GM19372 (cell line): Measurements from ENCODE around the gene SPATC1L.

ENCODE experiments used
- ATAC-seq: cut with Tn5 transposase; IDR thresholded peaks from one replicate; pipeline ENCODE4 v1.9.1; 2021; ENCODE audit warnings: mild to moderate bottlenecking, low read depth, moderate library complexity; ENCODE audit not compliant: unreplicated experiment

SPATC1L gene

DNA sequence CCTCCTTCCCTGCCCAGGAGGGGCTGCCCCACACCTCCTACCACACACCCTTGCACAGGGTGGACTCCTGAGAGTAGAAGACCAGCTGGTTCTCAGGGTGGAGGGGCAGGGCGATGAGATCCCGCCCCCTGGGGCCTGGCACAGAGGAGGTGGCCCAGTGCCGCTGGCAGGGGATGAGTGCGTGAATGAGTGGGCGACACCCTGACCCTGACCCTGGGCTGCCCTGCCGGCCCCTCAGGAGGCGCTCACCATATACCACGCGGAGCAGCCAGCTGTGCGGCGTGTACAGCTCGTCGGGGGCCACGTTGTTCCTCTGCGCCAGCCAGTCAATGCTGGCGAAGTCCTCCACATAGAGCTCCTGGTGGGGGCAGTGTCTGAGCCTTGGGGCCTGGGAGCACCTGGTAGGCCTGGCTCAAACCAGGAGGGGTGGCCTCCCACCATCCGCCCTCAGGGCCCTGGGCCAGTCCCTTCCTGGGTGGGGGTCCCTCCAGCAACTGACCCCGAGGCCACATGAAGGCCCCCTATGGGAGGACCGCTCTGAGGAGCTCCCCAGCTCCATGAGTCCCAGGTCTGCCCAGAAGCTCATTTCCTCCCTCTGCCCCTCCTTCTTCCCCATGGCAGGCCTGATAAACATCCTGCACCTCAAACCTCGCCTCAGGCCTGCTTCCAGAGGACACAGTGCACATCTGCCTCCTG is 31.3 kb upstream of the SPATC1L start:
- ATAC-seq: no peak

DNA sequence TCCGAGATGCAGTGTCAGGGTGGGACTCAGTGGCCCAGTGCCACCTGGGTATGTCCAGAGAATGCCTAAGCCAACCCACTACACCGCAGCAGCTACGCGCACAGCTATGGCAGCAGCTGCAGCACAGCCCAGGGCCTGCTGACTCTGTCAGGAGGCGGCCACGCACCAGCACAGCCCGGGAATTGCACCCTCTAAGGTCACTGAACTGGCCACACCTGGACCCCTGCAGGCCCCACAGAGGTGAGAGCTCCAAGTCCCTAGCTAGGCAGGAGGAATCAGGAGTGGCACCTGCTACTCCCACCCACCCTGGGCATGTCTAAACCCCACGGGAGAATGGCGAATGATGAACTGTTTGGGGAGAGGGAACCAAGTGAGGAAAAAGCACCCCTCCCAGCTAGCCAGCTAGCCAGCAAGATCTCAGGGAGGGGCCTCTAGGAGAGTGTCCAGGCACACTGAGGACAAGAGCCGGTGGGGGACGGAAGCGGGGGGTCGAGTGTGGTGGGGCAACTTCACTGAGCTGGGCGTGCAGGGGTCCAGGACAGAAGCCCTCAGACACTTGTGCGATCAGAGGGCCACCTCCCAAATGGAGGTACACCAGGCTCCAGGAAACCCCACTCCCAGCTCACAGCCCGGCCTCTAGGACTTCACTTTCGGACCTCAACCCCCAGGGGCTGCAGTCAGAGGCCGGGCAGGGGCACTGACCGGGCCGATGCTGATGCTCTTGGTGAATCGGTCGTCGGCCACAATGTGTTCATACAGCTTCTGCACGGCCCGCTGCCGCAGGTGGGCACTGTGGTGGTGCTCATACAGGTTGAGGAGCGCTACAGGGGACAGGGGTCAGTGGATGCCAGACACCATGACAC is 30.4 kb upstream of the SPATC1L start:
- no peak for ATAC-seq

DNA sequence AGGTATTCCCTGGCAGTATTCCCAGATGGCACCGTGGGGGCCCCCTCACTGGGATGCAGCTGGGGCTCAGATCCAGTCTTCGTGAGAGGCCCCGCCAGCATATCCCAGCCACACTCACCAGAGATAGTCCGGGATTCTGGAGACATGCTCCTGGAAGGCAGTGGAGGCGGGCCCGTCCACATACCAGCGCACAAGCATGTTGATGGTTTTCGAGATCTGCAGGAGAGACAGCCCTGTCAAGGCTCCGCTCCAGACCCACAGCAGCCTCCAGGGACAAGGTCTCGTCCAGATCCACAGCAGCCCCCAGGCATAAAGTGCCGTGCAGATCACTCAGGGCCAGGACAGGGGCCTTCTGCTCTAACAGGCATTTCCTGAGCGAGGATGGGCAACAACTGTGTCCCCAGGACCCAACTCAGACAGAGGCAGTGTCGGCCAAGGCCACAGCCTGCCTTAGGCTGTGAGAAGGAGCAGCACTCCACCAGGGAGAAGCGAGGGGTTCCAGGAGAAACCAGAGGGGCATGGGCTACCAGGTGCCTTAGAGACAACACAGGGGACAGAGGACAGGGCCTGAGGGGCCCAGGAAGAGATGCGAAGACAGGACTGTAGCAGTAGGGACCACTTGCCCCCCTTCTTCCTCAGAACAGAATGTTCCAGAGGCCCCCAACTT is 29.5 kb upstream of the SPATC1L start:
- no peak for ATAC-seq

DNA sequence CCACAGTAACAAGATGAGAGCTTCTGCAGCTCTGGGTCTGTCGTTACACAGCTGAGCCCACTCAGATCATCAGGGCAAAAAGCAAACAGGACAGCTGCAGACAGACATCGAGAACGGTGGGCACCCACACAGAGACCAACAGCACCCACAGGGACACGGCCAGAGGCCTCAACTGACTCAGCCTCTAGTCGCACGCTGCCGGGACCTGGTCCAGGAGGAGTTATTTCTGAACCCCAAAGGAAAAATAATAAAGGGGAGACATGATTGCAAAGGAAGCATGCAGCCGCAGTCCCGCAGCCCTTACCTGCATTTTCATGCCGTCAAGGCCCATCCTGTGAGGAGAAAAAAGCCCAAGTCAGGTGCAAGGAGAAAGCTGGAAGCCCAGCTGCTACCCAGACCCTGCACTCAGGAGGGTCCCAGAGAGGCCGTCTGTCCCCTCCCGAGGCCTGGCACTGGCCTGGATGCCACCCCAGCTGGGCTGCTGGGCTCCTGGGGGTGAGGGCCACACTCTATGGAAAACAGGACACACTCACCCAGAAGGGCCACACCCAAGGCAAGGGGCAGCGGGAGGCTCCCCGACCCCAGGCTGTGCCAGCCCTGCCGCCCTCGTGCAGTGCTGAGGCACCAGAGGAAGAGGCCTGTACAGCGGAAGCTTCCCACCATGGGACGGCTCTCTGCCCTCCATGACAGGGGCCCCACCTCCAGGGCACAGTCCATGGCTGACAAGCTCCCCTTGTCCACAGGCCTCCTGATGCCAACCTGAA is 28.6 kb upstream of the SPATC1L start:
- ATAC-seq: no peak

DNA sequence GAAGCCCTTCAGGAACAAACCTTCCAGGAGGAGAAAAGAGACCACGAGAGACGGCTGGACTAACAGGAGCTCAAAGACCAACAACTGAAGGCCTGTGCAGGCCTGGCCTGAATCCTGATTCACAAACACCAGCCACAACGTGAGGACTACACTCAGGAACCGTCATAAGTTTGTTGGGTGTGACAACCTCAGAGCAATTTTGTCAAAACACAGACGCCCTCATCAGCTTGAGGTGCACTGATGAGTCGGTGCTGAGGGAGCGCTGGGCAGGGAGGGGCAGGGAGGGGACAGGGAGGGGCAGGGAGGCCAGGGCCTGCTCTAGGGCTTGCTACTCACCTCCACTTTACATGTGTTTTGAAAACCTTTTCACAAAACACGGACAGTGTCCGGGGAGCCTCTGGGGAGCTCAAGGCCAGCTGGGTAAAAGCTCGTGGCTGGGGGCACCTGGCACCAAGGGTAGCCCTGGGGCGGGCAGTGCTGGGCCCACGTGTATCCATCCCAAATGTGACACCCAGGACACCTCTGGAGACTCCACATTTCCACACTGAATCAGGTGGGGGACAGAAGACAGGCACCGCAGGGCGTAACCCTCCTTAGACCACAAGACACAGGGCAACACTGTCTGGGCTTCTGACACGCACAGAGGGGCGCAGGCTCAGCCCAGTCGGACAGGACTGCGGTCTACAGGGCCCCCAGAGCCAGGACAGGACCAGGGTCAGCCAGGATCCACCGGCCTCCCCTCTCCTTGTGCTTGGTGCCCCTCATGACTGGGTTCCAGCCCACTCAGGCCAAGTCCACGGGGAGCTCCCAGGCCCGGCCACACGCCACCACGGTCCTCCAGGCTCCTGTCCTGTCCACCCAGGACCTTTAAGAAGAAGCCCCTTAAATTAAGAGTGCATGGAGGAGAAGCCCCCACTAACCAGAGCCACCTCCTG is 27.8 kb upstream of the SPATC1L start:
- ATAC-seq: no peak

DNA sequence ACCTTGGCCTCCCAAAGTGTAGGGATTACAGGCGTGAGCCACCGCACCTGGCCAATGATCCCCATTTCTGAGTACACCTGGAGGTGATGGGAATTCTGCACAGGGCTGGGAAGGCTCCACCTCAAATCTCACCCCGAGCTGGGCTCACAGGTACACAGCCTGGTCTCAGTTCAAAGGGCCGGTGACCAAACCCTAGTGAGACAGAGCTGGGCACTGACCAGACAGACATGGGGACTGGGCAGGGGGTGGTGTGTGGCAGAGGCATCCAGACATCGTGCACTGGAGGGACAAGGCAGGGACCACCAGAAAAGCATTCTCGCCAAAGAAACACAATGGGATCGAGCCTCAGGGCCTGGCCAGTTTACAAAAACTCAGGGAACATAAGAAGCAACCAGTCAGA is 27.1 kb upstream of the SPATC1L start:
- ATAC-seq: no peak

DNA sequence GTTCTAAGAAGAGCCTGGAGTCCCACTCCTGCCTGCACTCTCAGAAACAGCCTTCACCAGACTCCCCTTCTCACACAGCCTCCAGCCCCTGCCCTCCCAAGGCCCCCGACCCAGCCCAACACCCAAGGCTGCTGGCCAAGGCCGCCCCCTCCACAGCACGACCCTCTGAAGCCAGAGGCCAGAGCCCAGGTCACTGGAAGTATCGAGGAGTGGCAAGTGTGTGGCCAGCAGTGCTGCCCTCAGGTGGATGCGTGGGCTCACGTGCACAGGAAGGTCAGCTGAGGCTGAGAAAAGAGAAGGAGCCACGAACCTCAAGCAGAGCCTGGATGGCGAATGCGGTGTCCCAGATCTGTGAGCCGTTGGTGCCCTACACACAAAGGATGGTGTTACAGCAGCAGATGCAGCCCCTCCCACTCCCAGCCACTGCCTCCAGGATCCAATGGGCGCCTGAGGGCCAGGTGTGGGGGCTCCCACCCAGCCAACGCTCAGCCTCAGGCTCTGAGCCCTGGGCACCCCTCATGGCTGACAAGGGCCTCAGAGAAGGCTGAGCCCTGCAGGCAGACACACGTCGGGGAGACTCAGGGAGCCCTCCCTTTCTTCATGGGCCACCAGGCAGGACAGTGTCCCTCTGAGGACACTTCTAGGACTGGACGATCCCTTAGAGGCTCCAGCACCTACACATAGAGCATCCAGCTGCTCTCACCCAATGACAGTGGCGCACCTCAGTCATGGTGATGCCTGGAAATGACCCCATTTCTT is 26.3 kb upstream of the SPATC1L start:
- ATAC-seq: no peak

DNA sequence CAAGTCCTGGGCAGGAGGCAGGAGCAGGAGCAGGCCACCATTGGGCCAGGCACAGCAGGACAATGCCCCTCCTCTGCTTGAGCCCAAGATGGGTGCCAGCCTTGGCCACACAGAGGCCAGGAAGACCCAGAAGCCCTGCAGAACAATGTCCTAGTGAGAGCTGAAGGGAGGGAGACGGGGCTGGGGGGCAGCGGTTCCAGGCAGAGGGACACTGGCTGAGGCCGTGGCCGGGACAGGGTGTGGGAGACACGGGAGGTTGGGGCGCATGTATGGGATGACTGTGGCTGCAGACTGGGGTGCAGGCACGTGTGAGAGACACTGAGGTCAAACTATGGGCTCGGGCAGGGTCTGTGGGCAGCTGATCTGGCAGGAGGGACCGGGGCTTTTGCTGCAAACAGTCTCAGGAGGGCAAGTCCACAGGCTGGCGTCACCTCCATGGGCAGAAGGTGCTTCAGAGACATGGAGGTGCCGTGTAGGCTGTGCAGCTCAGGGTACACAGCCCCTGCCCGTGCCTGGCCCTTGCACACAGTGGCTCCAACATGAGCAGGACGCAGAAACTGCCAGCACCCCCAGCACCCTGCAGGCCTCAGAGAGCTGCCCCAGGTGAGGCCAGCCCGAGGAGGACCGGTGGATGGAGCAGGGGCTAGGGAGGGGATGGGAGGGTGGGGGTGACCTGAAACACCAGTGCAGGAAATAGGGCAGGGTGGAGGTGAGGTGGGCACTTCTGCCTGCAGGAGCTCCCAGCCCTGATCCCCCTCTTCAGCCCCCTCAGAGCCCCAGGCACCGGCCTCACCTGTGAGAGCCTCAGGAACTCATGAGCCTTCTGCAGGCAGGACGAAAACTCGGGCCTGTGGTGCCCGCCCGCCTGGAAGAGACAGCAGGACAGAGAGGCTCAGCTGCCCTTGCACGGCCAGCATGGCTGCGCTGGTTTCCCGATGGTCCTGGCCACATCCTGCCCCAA is 24.8 kb upstream of the SPATC1L start:
- no peak for ATAC-seq

DNA sequence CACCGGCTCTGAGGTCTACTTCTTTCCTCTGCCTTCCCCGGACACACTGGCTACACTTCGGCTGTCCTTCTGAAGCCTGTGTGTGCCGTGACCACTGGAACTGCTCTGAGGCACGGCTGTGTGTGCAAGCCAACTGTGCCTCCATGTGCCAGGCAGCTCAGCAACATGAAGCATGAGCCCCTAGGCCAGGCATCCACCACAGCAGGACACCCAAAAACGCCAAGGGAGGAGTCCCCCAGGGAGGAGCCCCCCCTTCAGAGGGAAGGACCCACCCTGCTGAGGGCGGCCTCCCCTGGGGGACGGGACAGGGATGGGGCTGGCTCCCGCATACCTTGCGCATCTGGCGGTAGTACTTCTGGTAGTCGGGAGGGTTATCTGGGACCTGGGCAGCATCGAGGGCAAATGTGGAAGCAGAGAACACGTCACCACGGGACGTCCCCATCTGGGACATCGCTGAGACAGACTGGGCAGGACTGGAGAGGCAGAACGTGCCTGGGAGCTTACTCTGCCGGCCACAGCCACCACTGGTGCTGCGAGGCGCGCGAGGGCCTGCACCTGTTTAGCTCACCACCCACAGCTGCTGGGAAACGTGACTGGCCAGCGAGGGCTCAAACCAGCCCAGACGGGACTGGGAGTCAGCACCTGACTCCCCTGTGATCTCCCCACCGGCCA is 23.8 kb upstream of the SPATC1L start:
- no peak for ATAC-seq

DNA sequence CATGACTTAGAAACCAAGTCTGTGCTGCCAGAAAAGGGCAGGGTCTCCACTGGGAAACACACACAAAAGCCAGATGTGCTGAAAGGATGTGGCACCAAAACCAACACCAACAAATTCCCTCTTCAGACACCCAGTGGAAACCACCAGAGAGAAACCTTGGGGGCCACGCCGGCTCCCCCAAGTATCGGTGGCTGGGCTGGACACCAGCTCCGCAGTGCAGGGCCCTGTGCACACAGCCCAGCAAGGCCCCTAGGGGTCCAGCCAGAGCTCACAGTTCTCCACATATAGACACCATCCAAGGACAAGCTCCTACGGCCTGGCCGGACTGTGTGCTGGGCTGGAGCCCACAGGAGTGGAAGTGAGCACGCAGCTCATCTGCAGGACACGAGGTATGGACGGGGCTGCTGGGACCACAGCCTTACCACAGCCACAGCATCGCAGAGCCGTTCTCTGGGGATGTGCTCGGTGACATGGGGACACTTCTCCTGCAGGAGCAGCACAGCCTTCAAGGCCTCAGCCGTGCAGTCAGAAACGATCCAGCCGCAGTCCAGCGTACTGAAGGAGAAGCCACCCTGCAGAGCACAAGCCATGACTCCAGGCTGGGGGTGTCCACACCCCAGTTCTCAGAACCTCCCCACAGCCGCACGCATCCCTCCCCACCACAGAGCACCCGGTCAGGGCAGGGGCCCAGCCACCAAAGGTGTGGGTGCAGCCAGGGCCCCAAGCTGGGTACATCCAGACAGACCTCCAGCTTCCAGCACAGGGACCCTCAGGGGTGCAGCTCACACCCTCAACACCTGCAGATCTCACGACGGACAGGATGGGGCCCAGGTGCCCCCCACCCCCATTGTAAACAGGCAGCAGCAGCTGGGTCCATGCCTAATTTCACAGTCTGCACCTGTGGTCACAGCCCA is 23.0 kb upstream of the SPATC1L start:
- no peak for ATAC-seq

DNA sequence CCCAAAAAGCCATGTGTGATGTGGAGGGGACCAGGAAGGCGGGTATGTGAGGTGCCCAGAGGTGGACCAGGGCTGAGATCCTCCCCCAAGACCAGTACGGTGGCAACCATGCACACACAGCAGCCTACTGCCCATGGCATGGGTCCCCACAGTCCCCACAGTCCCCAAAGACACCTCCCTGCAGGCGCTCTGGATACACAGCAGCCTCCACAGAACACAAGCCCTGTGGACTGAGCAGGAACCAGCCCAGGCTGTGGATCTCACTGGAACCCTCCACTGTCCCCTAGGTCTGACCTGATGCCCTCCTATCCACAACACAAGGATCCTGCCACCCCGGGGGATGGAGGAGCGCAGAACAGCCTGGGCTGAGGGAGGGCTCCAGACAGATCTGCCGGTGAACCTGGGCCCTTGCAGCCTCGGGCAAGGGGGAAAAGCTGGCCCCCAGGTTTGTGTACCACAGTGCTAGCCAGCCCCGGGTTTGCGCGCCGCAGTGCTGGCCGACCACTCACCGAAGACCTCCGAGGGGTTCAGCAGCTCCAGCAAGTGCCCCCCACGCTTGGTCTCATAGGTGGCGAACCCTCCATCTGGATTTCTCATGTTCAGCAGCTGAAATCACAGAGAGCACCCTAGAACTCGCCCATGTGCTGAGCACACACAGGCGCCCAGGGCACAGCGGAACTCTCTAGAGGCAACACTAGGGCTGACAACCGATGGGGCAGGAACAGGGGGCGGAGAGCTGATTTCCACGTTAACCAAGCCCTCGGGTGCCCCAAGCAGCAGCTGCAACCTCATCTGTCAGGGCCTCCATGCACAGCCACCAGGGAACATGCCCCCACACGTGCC is 22.1 kb upstream of the SPATC1L start:
- ATAC-seq: no peak

DNA sequence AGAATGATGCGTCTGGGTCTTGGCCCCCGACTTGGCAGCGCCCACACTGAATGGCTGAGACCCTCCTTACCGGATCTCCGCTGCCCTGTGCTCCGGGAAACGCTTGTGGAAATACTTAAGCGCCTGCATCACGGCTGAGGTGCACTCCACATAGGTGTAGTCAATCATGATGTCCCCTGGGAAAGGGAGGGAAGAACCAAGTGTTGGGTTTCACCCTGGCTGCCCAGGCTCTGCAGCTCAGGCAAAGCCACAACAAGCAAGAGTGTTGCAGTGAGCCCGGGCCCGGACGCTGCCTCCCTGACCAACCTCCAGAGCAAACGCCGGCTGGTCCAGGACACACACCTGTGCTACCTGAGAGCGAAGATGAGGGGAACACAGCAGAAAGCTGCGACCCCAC is 21.5 kb upstream of the SPATC1L start:
- ATAC-seq: no peak

DNA sequence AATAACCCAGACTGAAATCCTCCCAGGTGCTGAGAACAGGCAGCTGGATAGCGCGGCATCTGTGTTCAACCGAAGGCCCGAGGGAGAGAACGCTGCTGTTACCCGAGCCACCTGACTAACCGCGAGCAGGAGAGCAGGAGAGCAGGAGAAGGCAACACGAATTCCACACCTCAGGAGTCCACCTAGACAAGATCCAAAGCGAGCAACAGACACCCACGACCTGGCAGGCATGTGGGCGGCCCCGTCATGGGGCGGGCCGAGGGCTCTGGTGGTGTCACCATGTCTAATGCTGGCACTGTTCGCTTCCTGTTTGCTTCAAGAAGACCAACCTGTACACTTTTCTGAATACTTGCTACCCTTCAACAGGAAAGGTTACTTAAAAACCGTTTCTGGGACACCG is 20.9 kb upstream of the SPATC1L start:
- ATAC-seq: no peak

DNA sequence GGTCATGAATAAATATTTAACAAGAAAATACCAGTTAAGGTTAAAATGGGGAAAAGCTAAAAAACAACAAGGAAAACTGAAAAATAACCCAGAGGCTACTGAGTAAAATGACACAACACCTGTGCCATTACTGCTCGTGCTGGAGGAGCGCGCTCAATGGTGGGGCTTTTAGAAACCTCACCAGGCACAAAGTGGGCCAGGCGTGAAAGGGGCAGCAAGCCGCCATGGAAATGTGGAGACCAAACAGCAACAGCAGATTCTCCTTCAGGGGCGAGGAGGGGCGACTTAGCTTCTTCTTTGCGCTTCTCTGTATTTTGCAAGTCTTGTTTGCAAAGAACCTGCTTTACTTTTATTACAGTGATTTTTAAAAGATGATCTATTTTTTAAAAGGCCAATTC is 18.9 kb upstream of the SPATC1L start:
- no peak for ATAC-seq

DNA sequence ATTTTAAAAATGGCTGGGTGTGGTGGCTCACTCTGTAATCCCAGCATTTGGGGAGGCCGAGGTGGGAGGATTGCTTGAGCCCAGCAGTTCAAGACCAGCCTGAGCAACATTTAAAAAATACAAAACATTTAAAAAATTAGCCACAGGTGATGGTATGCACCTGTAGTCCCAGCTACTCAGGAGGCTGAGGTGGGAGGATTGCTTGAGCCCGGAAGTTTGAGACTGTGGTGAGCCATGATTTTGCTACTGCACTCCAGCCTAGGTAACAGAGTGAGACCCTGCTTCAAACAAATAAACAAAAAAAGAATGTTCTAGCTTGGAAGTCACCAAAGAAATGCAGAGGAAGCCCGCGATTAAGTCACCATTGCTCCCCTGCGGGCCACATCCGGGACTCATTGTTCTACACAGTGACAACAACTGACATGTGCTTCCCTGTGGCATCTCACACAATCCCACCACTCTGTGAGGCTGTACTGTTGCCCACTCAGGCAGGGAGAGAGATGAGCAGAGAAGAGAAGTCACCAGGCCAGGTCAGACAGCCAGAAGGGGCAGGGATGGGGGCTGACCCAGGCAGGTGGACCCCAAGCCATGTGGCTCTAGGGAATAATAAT is 18.4 kb upstream of the SPATC1L start:
- no peak for ATAC-seq
